Measurements from ENCODE around the gene MIA.

The MIA gene

GRCh38 chr19:40743926-40744325, 31.4 kb upstream of the MIA start:
- H3K27ac ChIP-seq = no peak overlapping the region
- no peak for TF ChIP-seq CTCF (conservative IDR thresholded peaks at IDR 0.05)

- no peak overlapping the region for H3K27ac ChIP-seq
- TF ChIP-seq CTCF (conservative IDR thresholded peaks at IDR 0.05) = no peak
Measured at GRCh38 chr19:40744554-40745401, 30.5 kb upstream of the MIA start.

GRCh38 chr19:40745402-40745780, 29.9 kb upstream of the MIA start:
- no peak overlapping the region for H3K27ac ChIP-seq
- no peak for TF ChIP-seq CTCF (conservative IDR thresholded peaks at IDR 0.05)

GRCh38 chr19:40747536-40747935, 27.8 kb upstream of the MIA start:
- no peak overlapping the region for H3K27ac ChIP-seq
- no peak for TF ChIP-seq CTCF (conservative IDR thresholded peaks at IDR 0.05)

- peak within 1 kb of the TSS; percentile 92 for H3K27ac ChIP-seq
- TF ChIP-seq CTCF (conservative IDR thresholded peaks at IDR 0.05) = no peak
Measured at GRCh38 chr19:40750058-40750873, 25.1 kb upstream of the MIA start, which contains the start of gene ACTMAP. Gene ACTMAP (minus strand): TSS chr19:40750477. CDS start chr19:40749803, 674 bp downstream.

GRCh38 chr19:40750874-40751537, 24.3 kb upstream of the MIA start, which contains the start of gene SNRPA:
Gene SNRPA (plus strand): TSS chr19:40751203. CDS start chr19:40751409, 206 bp downstream.
- H3K27ac ChIP-seq = peak within 1 kb of the TSS; percentile 92
- no peak for TF ChIP-seq CTCF (conservative IDR thresholded peaks at IDR 0.05)
